Activated T-helper 1 cell treated with anti-CD3 and anti-CD28 coated beads, Interleukin-12 subunit alpha, Interleukin-12 subunit beta, Interleukin-2, Interleukin-4 antibody, amounts not matched to agents 30 ng/mL and 10 ng/mL and 1 ng/mL, durations not matched to agents 14 hours and 24 hours and 36 hours (primary cell): Measurements from ENCODE around the gene DDX24. TPM values are rescaled to one million over a fixed set of nuclear protein-coding genes. Genes with fewer than 3 reads are reported as not detected.

Source experiments
- DNase-seq: peaks from one replicate; pipeline ENCODE4 v3.0.0; 2021; ENCODE audit warnings: low spot score
- H3K27ac Mint-ChIP-seq: one replicate; pipeline ENCODE4 v1.8.0; 2021; ENCODE audit warnings: mild to moderate bottlenecking, mixed read lengths
- H3K27me3 Mint-ChIP-seq: one replicate; pipeline ENCODE4 v1.8.0; 2022; ENCODE audit warnings: mild to moderate bottlenecking, moderate library complexity, mixed read lengths; ENCODE audit not compliant: insufficient read depth
- H3K36me3 Mint-ChIP-seq: one replicate; pipeline ENCODE4 v1.8.0; 2021; ENCODE audit warnings: low read depth, mixed read lengths
- H3K4me1 Mint-ChIP-seq: one replicate; pipeline ENCODE4 v1.8.0; 2021; ENCODE audit warnings: low read depth, mixed read lengths
- H3K4me3 Mint-ChIP-seq: one replicate; pipeline ENCODE4 v1.8.0; 2021; ENCODE audit warnings: mild to moderate bottlenecking, moderate library complexity, mixed read lengths
- H3K9me3 Mint-ChIP-seq: one replicate; pipeline ENCODE4 v1.8.0; 2021; ENCODE audit warnings: mixed read lengths
- intact Hi-C: fragments of 100-400 bp; cut with micrococcal nuclease; formaldehyde crosslinking; loops from one replicate; pipeline ENCODE4 v1.15.1; 2024
- total RNA-seq: library from RNA; stranded (reverse); gene quantifications from 2 replicates; pipeline ENCODE4 v1.2.3, GENCODE V29; 2022

DDX24 gene
- total RNA-seq, 1 donor from 2014 or later = 271 TPM

DNA sequence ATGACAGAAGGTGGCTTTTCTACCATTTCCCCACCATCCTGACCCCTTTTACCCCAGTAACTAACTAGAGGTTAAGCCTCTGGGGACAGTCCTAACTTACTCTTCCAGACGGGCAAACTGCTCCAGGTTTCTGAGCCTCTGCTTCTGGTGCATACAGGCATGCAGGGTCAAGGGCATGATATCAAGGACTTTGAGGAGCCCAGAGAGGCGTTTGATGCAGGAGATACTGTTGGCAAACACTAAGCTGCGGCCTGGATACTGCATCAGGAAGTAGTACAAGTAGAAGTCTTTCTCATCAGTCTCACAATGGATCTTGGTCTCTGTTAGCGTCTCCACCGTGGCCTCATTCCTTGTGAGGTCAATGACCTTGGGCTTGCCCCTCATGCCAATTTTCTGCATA lies 21.0 kb downstream of the DDX24 start:
- Mint-ChIP-seq H3K36me3 (peaks cover 44% of the 10 kb centered on the region), H3K27me3 (no peaks in the 10 kb centered on the region), H3K4me3 (no peak overlapping the region), H3K9me3 (no peaks in the 10 kb centered on the region), H3K27ac (no peak overlapping the region), H3K4me1 (peaks cover 65% of the 10 kb centered on the region)
- intact Hi-C loops = loop anchor here (5.0 kb wide), 1 partner anchor 122 kb away; no protein-coding TSS in a partner anchor
- DNase-seq = no peak

DNA sequence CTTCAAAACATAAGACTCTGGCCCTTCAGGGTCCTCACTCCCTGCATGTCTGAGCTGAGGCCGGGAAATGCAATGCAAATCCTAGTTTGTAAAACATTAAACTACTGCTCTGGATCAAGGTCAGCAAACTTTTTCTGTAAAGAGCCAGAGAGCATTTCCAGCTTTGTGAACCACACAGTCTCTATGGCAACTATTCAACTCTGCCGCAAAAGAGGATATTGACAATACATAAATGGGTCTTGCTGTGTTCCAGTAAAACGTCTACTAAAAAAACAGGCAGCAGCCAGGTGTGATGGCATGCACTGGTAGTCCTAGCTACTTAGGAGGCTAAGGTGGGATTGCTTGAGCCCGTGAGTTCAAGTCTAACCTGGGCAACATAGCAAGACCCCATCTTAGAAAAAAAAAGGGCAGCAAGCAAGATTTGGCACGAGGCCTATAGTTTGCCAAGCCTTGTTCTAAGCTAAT lies 22.3 kb downstream of the DDX24 start:
- no peaks in the 10 kb centered on the region for H3K27me3 Mint-ChIP-seq

DNA sequence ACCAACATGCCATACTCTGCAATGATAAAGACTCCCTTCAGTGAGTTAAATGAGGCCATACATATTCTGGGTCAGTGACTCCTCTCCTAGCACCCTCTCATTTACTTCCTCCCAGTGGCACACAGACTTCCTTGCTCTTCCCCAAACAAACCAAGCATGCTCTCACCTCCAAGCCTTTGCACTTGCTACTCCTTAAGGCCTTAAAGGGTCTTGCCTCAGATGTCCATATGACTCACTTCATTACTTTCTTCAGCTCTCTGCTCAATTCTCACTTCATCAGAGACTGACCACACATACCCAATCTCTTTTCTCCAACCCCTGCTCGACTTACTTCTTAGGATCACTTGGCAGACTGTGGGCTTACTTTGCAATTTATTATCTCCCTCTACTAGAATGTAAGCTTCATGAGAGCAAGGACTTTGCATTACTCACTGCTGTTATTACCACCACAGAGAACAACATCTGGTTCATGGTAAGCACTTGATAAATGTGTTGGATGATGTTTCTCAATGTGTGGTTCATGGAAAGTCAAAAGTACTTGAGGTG lies 22.8 kb downstream of the DDX24 start:
- intact Hi-C loops = loop anchor here (5.0 kb wide), 1 partner anchor 124 kb away; no protein-coding TSS in a partner anchor
- Mint-ChIP-seq H3K27ac (peak overlapping the region; percentile 37), H3K27me3 (no peaks in the 10 kb centered on the region), H3K4me3 (no peak overlapping the region), H3K36me3 (peaks cover 57% of the 10 kb centered on the region), H3K9me3 (no peaks in the 10 kb centered on the region), H3K4me1 (peaks cover 66% of the 10 kb centered on the region)
- DNase-seq = no peak

More for the DNA sequence above, 22.3 kb downstream of the DDX24 start:
- peaks cover 56% of the 10 kb centered on the region for H3K36me3 Mint-ChIP-seq
- peaks cover 69% of the 10 kb centered on the region for H3K4me1 Mint-ChIP-seq
- intact Hi-C loops = loop anchor here (5.0 kb wide), 1 partner anchor 124 kb away; no protein-coding TSS in a partner anchor
- H3K27ac Mint-ChIP-seq = peak overlapping the region; percentile 37
- no peaks in the 10 kb centered on the region for H3K9me3 Mint-ChIP-seq
- no peak for DNase-seq
- no peak overlapping the region for H3K4me3 Mint-ChIP-seq

DNA sequence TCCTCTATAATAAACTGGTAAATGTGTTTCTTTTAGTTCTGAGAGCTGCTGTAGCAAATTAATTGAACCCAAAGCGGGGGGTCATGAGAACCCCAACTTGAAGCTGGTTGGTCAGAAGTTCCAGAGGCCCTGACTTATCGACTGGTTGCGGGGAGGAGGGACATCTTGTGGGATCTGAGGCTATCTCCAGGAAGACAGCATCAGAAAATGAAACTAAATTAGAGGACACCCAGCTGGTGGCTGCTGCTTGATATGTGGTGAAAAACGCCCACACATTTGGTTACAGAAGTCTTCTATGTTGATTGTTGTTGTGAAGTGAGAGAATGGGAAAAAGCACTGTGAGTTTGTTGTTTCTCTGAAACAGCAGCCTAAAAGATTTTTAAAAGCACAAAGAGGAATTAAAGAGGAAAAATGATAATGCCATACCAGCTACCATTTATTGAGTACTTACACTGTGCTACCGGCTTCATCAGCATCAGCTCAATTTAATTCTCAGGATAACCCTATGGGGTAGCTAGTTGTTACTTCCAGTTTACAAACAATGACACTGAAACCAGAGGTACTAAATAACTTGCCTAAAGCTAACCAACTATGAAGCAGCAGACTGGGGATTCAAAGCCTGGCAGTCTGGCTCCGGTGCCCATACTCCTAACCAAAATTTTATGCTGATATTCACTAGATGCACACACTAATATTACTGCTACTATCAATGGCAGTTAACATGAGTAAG lies 24.3 kb downstream of the DDX24 start:
- peaks cover 62% of the 10 kb centered on the region for H3K36me3 Mint-ChIP-seq
- H3K27me3 Mint-ChIP-seq = no peaks in the 10 kb centered on the region
- no peaks in the 10 kb centered on the region for H3K9me3 Mint-ChIP-seq
- peak; percentile 45 for DNase-seq
- H3K4me1 Mint-ChIP-seq = peaks cover 70% of the 10 kb centered on the region
- H3K4me3 Mint-ChIP-seq = peak overlapping the region; percentile 6
- peak overlapping the region; percentile 77 for H3K27ac Mint-ChIP-seq
- intact Hi-C loops = loop anchor here (1.0 to 5.0 kb wide), 5 partner anchors 20 to 126 kb away; partner anchors contain the start of genes DDX24, IFI27L1 and OTUB2

DNA sequence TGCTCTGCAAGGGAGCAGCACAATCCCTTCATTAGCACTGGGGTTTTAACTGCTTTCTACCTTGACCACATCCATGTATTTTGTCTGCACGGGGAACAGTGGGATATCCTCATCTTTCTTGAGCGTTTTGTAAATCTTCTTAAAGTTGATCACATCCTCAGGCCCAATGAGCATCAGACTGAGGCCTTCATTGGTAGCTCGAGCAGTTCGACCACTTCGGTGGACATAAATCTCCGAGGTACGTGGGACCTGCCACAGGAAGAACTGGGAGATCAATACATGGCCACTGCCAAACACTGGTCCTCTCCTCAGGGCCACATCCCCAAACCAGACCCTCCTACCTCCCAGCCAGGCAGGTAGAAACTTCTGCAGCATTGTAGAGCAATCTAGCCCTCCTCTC lies 26.1 kb downstream of the DDX24 start:
- no peak for DNase-seq
- Mint-ChIP-seq H3K27me3 (no peaks in the 10 kb centered on the region), H3K4me3 (no peak overlapping the region), H3K27ac (peak overlapping the region; percentile 1), H3K36me3 (peaks cover 59% of the 10 kb centered on the region), H3K4me1 (peaks cover 67% of the 10 kb centered on the region), H3K9me3 (no peaks in the 10 kb centered on the region)
- intact Hi-C loops = loop anchor here (5.0 kb wide), 1 partner anchor 127 kb away; no protein-coding TSS in a partner anchor

DNA sequence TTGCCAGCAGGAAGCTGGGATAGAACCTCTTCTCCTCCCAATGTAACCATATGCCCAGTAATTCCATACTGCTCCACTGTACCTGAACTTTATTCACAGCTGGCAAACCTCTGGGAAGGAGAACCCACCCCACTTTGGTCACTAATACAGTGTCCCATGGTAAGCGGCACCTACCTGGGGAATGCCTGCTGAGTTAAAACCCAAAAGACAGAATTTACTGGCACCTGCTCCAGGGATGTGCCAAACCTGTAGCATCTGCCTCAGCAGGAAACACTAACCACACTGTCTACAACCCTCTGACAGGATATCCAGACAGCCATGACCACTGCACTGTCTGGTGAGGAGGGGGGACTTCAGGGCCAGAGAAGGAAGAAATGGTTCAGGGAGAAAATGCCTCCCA lies 26.6 kb downstream of the DDX24 start:
- no peak for DNase-seq
- Mint-ChIP-seq H3K4me3 (no peak overlapping the region), H3K9me3 (no peaks in the 10 kb centered on the region), H3K27me3 (no peaks in the 10 kb centered on the region), H3K27ac (peak overlapping the region; percentile 2), H3K4me1 (peaks cover 67% of the 10 kb centered on the region), H3K36me3 (peaks cover 61% of the 10 kb centered on the region)
- intact Hi-C loops = no loop called here

DNA sequence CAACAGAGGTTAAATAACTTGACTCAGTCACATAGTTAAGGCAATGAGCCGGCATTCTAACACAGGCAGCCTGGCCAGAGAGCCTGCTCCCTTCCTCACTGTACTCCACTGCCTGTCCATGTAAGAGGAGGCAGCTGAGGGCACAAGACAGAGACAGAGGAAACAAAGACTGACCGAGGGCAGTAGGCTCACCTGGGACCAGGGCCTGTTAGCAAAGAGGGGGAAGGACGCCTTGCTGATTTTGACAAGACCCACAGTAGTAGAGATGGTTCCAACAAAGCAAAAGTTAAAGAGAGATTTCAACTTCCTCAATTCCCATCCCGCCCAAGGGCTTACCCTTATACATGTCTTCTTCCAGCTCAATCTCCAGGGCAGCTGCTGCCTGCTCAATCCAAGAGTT lies 28.3 kb downstream of the DDX24 start:
- H3K4me1 Mint-ChIP-seq = peaks cover 49% of the 10 kb centered on the region
- no peak for DNase-seq
- H3K27me3 Mint-ChIP-seq = no peaks in the 10 kb centered on the region
- intact Hi-C loops = loop anchor here (1.0 kb wide), 1 partner anchor 29 kb away; the partner anchor contains the start of genes DDX24 and IFI27L1
- peaks cover 62% of the 10 kb centered on the region for H3K36me3 Mint-ChIP-seq
- H3K27ac Mint-ChIP-seq = peak overlapping the region; percentile 46
- no peaks in the 10 kb centered on the region for H3K9me3 Mint-ChIP-seq
- no peak overlapping the region for H3K4me3 Mint-ChIP-seq

DNA sequence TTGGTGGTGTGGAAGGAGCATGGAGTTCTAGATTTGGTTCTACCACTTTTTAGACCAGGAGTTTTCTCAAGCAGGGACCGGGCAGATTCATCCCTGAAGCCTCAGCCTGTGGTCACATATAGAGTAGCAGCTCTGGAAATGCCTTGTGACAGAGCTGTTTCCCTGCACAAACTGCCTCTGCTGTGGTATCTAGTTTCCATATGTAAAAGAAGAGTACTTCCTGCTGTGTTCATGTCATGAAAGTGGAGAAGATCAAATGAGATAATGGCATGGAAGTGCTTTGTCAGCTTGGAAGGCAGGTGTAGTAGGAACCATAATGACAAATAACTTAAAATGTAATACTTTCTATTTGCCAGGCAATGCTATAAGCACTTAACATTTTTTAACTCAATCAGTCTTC lies 28.8 kb downstream of the DDX24 start:
- Mint-ChIP-seq H3K27me3 (no peaks in the 10 kb centered on the region), H3K36me3 (peaks cover 66% of the 10 kb centered on the region), H3K4me3 (no peak overlapping the region), H3K9me3 (no peaks in the 10 kb centered on the region), H3K27ac (peak overlapping the region; percentile 46), H3K4me1 (peaks cover 45% of the 10 kb centered on the region)
- intact Hi-C loops = loop anchor here (1.0 kb wide), 1 partner anchor 29 kb away; the partner anchor contains the start of genes DDX24 and IFI27L1
- no peak for DNase-seq

DNA sequence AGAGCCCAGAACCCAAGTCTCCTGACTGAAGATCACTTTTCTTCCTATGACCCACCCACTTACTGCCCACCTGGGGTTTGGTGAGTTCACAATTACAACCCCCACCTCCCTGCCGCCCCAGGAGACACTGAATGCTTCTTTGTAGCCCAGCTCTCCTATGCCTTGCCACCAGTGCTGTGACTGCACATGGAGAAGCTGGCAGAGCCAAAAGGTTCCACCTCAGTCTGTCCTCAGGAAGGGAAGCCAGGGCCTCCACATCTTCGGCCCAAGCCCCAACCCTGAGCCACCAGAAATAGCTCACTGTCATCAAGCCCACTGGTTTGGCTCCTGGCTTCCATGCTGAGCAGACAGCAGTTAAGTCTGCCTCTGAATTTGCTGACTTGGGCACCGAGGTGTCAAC lies 29.2 kb downstream of the DDX24 start:
- no peak for DNase-seq
- Mint-ChIP-seq H3K36me3 (peaks cover 66% of the 10 kb centered on the region), H3K27me3 (no peaks in the 10 kb centered on the region), H3K27ac (peak overlapping the region; percentile 46), H3K9me3 (no peaks in the 10 kb centered on the region), H3K4me1 (peaks cover 41% of the 10 kb centered on the region), H3K4me3 (no peak overlapping the region)
- intact Hi-C loops = loop anchor here (1.0 kb wide), 1 partner anchor 30 kb away; the partner anchor contains the start of genes DDX24 and IFI27L1

DNA sequence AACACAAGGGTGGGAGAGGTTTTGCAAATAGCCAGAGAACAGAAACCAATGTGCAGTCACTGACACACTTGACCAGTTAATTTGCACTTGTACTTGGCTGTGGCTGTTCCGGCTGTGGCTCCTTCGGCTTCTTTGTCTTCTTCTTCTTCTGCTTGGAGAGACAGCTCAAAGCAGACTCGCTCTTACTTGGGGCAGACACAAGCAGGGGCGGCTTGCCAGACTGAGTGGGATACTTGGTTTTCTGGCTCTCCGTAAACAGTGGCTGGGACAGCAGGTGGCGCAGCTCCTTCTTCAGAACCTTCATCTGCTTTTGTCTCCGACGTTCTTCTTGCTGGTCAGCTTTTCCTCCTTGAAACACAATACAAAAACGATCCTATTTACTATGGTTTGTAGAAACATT lies 29.9 kb downstream of the DDX24 start:
- DNase-seq = no peak
- no peak overlapping the region for H3K4me3 Mint-ChIP-seq
- H3K4me1 Mint-ChIP-seq = peaks cover 34% of the 10 kb centered on the region
- intact Hi-C loops = no loop called here
- no peaks in the 10 kb centered on the region for H3K9me3 Mint-ChIP-seq
- H3K27me3 Mint-ChIP-seq = no peaks in the 10 kb centered on the region
- H3K27ac Mint-ChIP-seq = peak overlapping the region; percentile 45
- H3K36me3 Mint-ChIP-seq = peaks cover 62% of the 10 kb centered on the region

DNA sequence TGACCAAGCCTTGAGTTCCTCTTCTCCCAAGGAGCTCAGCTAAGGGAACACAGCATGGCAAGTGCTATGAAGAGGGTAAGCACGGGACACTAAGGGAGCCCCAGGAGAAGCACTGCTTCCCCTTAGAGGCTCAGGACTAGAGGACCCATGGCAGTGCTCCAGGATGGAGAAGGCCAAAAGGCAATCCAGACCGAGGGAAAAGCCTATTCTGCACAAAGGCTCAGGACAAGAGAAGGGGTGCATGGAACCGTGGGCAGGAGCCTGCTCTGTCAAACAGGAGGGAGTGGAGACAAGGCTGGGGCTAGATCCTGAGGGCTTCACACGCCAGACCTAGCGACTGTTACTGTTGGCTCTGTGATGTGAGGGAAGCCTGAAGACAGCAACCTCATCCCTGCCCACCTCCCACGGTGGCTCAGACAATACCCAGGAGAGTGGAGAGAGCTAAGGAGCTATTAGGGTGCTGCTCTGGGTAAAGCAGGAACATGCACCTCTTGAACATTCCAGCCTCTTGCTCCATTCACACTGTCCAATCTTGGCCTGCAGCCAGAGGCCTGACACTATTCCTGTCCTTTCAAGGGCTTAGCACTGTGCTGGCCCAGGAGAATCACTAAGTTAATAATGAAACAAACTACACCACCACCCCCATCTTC lies 30.6 kb downstream of the DDX24 start:
- intact Hi-C loops = no loop called here
- no peak for DNase-seq
- H3K9me3 Mint-ChIP-seq = no peaks in the 10 kb centered on the region
- peaks cover 56% of the 10 kb centered on the region for H3K36me3 Mint-ChIP-seq
- H3K4me1 Mint-ChIP-seq = peaks cover 26% of the 10 kb centered on the region
- H3K27ac Mint-ChIP-seq = no peak overlapping the region
- no peaks in the 10 kb centered on the region for H3K27me3 Mint-ChIP-seq
- no peak overlapping the region for H3K4me3 Mint-ChIP-seq

DNA sequence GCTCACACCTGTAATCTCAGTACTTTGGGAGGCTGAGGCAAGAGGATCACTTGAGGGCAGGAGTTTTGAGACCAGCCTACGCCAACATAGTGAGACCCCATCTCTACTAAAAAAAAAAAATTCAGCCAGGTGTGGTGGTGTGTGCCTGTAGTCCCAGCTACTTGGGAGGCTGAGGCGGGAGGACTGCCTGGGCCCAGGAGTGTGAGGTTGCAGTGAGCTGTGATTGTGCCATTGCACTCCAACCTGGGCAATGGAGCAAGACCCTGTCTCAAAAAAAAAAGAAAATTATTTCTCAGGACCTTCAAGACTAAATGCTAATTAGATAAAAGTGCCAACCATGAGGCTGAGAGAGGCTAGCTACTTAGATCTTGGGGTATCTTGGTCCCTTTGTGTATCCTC lies 31.4 kb downstream of the DDX24 start:
- intact Hi-C loops = no loop called here
- peaks cover 49% of the 10 kb centered on the region for H3K36me3 Mint-ChIP-seq

More for the DNA sequence above, 31.4 kb downstream of the DDX24 start:
- Mint-ChIP-seq H3K27ac (no peak overlapping the region), H3K9me3 (no peaks in the 10 kb centered on the region), H3K4me3 (no peak overlapping the region), H3K27me3 (no peaks in the 10 kb centered on the region), H3K4me1 (peaks cover 19% of the 10 kb centered on the region)
- DNase-seq = no peak
